GM18951 (cell line): ENCODE results near the gene FADS6.

ENCODE experiments used
- POLR2A ChIP-seq: IDR thresholded peaks from 4 replicates; pipeline ENCODE4 v1.6.1; 2011; ENCODE audit warnings: mild to moderate bottlenecking; ENCODE audit not compliant: insufficient read length, insufficient read depth; ENCODE audit errors: extremely low read depth
- in situ Hi-C: fragments of 300-500 bp; cut with MboI; formaldehyde crosslinking; loops from one replicate; pipeline ENCODE4 v1.12.0; 2022; ENCODE audit warnings: low sequenced_read_pairs, mixed read lengths, inconsistent platforms; ENCODE audit not compliant: unreplicated experiment

Gene FADS6

DNA sequence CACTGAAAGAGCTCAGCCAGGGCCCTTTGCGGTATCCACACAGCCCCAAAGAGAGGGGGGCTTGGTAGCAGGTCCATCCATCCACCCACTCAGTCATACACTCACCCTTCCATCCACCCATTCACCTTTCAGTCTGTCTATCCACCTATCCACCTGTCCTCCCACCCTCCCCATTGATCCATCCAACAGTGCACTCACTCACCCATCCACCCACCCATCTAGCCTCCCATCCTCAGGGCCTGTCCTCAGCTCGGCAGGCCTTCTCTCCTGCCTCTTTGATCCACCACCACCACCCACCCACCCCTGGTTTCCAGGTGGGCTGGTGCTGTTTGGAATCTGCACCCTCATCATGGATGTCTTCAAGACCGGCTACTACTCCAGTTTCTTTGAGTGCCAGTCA, 31.8 kb upstream of the FADS6 start:
- TF ChIP-seq POLR2A = no peak
- in situ Hi-C loops = no loop called here

DNA sequence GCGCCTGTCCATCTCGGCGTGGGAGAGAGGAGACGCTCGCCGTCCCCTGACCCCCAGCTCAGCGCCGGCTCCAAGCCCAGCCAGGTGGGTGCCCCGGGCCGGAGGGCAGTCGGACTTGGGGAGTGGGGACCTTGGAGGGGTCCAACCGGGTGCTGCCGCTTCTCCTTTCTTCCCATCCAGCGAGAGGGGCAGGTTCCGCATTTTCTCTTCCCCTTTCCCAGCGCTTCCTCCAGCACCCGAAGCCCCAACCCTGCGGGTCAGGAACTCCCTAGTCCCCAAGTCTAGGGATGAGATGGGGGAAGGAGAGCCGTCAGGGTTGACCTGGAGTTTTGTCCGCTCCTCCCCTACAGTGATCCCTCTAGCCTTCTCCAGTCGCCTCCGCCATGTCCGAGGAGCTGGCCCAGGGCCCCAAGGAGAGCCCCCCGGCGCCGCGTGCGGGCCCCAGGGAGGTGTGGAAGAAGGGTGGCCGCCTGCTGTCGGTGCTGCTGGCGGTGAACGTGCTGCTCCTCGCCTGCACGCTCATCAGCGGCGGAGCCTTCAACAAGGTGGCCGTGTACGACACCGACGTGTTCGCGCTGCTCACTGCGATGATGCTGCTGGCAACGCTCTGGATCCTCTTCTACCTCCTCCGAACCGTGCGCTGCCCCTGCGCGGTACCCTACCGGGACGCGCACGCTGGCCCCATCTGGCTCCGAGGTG, 31.0 kb upstream of the FADS6 start, which contains the start of gene OTOP2:
Gene OTOP2, plus strand, starts transcription at position 24 of the 699 bp plus-strand sequence. Its CDS starts 360 bp downstream, at position 384.
- in situ Hi-C loops = no loop called here
- TF ChIP-seq POLR2A = no peak

DNA sequence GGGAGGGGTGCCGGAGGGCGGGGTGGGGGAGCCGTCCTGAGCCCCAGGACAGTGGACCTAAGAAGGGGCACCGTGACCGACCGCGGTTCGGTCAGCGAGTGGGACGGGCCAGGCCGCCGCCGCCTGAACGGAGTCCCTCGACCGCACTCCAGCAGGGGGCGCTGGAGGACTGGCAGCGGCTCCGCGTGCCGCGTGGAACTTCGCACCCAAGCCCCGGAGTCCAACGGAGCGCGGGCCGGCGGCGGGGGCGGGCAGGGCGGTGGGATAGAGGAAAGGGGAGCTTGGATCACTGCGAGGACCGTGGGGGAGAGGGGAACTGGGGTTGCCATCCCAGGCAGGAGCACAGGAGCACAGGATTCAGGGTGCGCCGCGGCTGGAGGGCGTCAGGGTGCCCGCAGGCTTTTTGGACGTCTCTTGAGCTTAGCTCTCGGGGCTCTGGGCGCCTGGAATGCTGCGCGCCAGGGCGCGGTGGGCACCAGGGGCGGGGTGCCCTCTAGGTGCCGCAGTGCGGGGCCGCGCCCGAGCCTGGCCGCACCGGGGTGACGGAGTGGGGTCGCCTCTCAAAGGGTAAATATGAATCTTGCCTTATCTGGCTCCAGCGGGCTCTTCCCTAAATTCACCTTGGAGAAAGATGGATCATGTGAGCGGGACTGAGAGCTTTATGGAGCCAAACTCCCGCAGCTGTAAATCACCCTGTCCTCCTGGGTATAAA, 30.3 kb upstream of the FADS6 start:
- TF ChIP-seq POLR2A = no peak
- in situ Hi-C loops = no loop called here

GRCh38 chr17:74922694-74923537, 29.5 kb upstream of the FADS6 start, which contains the start of gene USH1G:
TSS of gene USH1G (minus strand) at chr17:74923255. CDS start at chr17:74923073, 182 bp downstream.
- no peak for TF ChIP-seq POLR2A
- in situ Hi-C loops = no loop called here

GRCh38 chr17:74922172-74922571, 28.7 kb upstream of the FADS6 start:
- TF ChIP-seq POLR2A = no peak

GRCh38 chr17:74921769-74922168, 28.3 kb upstream of the FADS6 start:
- in situ Hi-C loops = no loop called here
- no peak for TF ChIP-seq POLR2A

More at GRCh38 chr17:74922172-74922571, 28.7 kb upstream of the FADS6 start:
- in situ Hi-C loops = no loop called here

DNA sequence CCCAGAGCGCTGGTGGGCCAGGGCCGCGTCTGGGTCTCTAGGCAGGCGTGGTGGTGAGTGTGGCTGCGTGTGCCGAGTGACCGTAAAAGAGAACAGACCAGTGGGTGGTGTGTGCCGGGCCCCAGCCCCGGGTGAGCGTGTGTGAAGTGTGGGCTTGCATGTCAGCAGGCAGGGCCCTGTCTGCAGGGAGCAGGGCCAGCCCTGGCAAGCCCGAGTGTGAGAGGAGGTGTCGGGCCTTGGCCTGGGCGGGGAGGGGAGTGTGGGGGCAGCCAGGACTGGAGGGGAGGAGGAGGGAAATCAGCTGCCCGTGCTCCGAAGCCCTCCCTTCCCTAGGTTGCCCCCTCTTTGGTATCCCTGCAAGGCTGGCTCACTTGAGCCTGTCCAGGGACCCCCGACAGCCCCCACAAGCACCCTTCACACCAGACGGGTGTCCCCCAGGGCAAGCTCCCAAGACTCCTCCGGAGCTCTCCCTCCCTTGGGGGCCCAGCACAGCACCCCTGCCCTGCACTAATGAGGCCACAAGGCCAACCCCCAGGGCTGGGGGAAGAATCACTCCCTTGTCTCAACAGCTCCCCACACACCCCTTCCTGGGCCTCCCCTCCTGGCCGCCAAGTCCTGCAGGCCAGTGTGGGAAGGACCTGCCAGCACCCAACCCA, 27.7 kb upstream of the FADS6 start:
- no peak for TF ChIP-seq POLR2A
- in situ Hi-C loops = no loop called here

DNA sequence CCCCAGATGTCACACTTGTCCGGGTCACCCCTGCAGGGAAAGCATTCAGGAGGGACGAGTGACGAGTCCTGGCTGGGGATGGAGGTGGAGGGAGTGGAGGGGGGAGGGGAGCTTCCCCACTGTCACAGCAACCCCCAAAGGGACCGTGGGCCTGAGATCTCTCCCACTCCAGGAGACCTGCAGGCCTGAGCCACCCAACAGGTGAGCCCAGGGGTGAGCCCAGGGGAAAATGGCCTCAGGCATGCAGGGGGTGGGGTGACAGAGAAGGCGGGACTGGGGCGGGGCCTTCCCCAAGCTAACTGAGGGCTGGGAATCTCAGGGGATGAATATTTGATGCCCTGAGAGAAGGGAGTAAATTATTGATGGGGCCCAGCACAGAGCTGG, 27.2 kb upstream of the FADS6 start:
- no peak for TF ChIP-seq POLR2A

GRCh38 chr17:74920306-74920620, 26.8 kb upstream of the FADS6 start:
- in situ Hi-C loops = no loop called here
- TF ChIP-seq POLR2A = no peak

More for the DNA sequence above, 27.2 kb upstream of the FADS6 start:
- in situ Hi-C loops = no loop called here

DNA sequence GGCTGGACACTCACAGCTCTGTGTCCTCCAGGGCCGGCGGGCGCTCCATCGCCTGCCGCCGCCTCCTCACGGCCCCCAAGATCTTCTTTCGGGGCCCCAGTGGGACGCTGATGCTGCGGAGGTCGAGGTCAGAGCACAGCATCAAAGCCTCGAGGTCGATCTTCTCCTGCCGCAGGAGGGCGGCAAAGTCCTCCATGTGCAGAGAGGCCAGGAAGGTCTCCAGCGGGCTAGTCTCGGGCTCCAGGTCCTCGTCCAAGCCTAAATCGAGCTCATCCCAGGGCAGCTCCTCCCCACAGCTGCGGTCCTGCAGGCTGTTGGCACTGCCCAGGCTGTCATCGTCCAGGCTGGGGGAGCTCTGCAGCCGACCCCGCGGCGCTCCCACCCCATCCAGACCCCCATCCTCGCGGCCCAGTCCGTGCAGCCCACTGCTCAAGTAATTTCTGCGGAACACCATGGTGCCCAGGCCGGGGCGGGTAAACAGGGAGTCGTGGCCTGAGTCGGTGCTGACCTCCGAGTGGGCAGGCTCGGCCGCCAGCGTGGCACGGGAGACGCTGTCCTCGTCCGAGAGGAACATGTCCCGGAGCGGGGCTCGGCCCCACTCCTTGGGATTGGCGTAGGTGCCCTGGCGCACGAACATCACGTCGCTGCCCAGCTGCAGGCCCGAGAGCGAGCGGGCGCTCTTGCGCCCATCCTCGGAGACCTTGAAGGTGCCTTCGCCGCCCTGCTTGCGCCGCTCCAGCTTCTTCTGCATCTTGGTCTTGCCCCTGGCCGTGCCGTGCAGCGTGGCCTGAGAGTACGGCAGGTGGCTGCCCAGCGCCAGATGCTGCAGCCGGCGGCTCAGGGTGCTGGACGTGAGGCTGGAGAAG, 26.2 kb upstream of the FADS6 start:
- no peak for TF ChIP-seq POLR2A
- in situ Hi-C loops = no loop called here

GRCh38 chr17:74918906-74919305, 25.5 kb upstream of the FADS6 start:
- in situ Hi-C loops = no loop called here
- no peak for TF ChIP-seq POLR2A

DNA sequence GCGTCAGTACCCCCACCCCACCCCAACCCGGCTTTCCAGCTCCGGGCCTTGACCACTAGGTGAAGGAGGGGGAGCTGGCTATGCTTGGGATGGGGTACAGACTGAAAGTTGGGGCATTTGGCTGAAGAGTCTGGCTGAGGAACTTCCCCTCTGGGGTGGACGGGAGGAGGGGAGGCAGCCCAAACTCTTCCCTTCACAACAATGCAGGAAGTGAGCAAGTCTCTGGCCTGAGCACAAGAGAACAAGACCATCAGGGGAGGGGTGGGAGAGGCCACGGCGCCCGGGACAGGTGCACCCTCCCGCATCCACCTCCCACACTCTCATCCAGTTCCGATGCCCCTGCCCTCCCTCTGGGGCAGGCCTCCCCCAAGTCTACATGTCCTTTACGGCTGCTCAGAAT, 24.0 kb upstream of the FADS6 start:
- in situ Hi-C loops = no loop called here

More for the DNA sequence above, 24.0 kb upstream of the FADS6 start:
- TF ChIP-seq POLR2A = no peak
